GM21786 (cell line): Measurements from ENCODE around the gene C17orf100.

ENCODE experiments used
- ATAC-seq: cut with Tn5 transposase; IDR thresholded peaks from one replicate; pipeline ENCODE4 v1.9.1; 2021; ENCODE audit not compliant: unreplicated experiment

C17orf100 gene

GRCh38 chr17:6668219-6668618, 16.7 kb downstream of the C17orf100 start:
- ATAC-seq = no peak

GRCh38 chr17:6668727-6669425, 17.3 kb downstream of the C17orf100 start:
- ATAC-seq = no peak

GRCh38 chr17:6669479-6670212, 18.1 kb downstream of the C17orf100 start:
- no peak for ATAC-seq

GRCh38 chr17:6670571-6670970, 19.0 kb downstream of the C17orf100 start:
- no peak for ATAC-seq

- ATAC-seq = no peak
These were observed 19.4 kb downstream of the C17orf100 start for GRCh38 chr17:6670999-6671398.

- ATAC-seq = no peak
These were observed 19.9 kb downstream of the C17orf100 start for GRCh38 chr17:6671431-6671830.

GRCh38 chr17:6674586-6674985, 23.0 kb downstream of the C17orf100 start:
- ATAC-seq = no peak

DNA sequence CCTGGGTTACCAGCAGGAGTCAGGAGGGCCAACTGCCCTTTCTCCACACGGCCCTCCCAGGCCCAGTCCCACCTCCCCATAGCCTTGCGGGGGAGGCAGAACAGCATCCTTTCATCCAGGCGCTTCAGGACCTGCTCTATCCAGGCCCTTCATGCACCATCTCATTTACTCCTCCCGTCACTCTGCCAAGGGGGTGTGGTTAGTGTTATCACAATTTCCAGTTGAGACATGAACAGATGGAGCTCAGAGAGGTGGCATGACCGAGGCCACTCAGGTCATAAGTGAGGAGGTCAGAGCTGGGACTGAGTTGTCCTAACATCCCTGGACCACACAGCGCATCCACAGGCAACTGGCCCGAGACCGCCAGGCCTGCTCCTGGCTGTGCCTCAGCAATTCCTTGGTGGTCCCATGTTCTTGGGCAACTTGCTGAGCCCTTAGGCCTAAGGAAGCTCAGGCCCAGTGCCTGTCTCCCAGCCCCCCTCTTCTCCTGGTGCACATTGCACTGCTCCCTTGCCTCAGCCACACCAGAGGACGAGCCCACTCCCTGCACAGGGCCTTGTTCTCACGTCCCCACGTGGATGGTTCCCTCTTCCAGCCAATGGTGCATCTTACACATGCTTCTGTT, 23.8 kb downstream of the C17orf100 start:
- no peak for ATAC-seq

GRCh38 chr17:6676802-6677157, 25.2 kb downstream of the C17orf100 start:
- no peak for ATAC-seq

- ATAC-seq = no peak
These were observed 25.7 kb downstream of the C17orf100 start for GRCh38 chr17:6677158-6677831.

GRCh38 chr17:6677946-6678345, 26.4 kb downstream of the C17orf100 start:
- no peak for ATAC-seq

GRCh38 chr17:6679241-6679640, 27.7 kb downstream of the C17orf100 start:
- ATAC-seq = no peak

GRCh38 chr17:6681176-6681575, 29.6 kb downstream of the C17orf100 start:
- ATAC-seq = no peak

- ATAC-seq = no peak
These were observed 30.1 kb downstream of the C17orf100 start for GRCh38 chr17:6681671-6682070.

- no peak for ATAC-seq
These were observed 30.8 kb downstream of the C17orf100 start for GRCh38 chr17:6682339-6682738.

DNA sequence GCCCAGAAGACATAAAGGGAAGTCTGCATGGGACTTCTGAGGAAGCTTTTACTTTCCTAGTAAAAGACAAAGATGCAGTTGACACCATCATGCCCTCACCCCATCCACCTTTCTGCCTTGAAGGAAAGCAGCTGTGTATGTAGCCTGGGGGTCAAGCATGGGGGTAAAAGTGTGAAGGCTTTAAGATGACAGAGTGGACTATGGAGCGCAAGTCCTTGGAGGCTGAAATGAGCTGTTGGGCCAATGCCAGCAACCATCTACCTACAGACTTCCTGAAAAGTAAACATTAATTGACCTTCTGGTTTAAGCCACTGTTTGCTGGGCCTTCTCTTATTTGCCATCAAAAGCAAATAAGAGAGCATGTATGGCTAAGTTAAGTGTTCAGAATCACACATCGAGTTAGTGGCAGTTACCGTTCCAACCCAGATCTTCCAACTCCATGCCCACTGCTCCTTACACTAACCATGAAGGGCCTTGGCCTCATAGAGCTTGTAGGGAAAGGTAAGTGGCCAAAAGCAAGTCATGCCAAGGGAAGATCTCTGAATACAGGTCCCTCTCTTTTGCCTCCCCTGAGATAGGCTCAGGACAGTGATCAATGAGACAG, 31.6 kb downstream of the C17orf100 start:
- ATAC-seq = no peak

DNA sequence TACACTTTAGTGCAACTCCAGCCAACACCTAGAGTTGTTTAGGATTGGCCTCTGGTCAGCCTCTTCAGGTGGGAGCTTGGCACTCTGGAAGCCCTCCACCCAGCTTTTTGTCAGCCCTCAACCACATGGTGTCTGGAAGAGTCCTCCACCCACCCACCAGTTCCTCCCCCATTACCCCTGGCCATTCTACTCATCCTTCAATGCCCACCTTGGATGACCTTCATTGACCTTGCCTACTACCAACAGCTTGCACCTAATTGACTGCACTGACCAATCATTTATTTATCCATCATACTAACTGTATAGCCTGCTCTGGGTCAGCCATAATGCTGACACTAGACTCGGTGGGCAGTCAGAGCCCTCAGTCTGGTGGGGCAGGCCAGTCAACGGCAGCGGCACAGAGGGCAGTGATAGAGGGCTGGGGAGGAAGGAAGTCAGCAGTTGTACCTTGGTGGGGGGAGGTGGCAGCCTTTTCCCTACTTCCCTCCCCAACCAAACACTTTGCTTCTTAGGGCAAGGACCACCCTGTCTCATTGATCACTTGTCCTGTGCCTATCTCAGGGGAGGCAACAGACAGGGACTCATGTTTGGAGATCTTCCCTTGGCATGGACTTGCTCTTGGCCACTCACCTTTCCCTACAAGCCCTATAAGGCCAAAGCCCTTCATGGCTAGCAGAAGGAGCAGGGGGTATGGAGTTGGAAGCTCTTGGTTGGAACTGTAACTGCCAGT, 32.3 kb downstream of the C17orf100 start:
- no peak for ATAC-seq

DNA sequence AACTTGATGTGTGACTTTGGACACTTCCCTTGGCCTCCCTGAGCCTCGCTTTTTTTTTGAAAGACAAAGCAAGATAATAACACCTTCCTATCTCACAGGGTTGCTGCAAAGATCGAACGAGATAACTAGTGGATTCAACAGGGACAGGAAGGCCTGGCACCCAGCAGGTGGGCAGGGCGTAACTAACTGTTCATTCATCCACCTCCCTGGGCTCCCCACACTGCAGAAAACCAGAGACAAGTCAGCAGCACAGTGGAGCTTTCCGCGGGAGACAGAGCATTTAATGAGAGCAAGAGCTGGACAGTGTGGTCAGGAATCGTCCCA, 32.9 kb downstream of the C17orf100 start:
- ATAC-seq = no peak

GRCh38 chr17:6684881-6685767, 33.6 kb downstream of the C17orf100 start:
- no peak for ATAC-seq

GRCh38 chr17:6686026-6686425, 34.5 kb downstream of the C17orf100 start:
- no peak for ATAC-seq
